Uterine smooth muscle cell (primary cell): ENCODE data around the gene UBLCP1. TPM values are rescaled to one million over a fixed set of nuclear protein-coding genes. Genes with fewer than 3 reads are reported as not detected.

Experiments
- total RNA-seq: library from RNA; depleted of rRNA; stranded (reverse); fragments of >200 nt; gene quantifications from 2 replicates; pipeline ENCODE4 v1.2.3, GENCODE V29; 2014

The UBLCP1 gene, protein sequence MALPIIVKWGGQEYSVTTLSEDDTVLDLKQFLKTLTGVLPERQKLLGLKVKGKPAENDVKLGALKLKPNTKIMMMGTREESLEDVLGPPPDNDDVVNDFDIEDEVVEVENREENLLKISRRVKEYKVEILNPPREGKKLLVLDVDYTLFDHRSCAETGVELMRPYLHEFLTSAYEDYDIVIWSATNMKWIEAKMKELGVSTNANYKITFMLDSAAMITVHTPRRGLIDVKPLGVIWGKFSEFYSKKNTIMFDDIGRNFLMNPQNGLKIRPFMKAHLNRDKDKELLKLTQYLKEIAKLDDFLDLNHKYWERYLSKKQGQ
- 13.5 and 15.2 TPM in 2 replicates for total RNA-seq

GRCh38 chr5:159262859-159263568 lies at the start of gene UBLCP1:
UBLCP1 (plus strand) TSS chr5:159263290; CDS start chr5:159268916, 5,626 bp downstream.

GRCh38 chr5:159330131-159330800 lies 67.2 kb downstream of the UBLCP1 start, which contains the start of gene IL12B:
IL12B (minus strand) TSS chr5:159330487; CDS start chr5:159326782, 3,705 bp downstream.

Other genes with a start within 250 kb of the UBLCP1 start
- gene EBF1, start 163.4 kb upstream of the UBLCP1 start, total RNA-seq = 3.2 and 4.2 TPM in 2 replicates
- 43.7 and 50.1 TPM in 2 replicates for gene RNF145, start 53.7 kb upstream of the UBLCP1 start, total RNA-seq
- gene IL12B, start 67.2 kb downstream of the UBLCP1 start, total RNA-seq = not detected in 2 replicates